Mucosa of gallbladder (tissue), 1 donor: ENCODE data around the gene PLSCR2. TPM values are rescaled to one million over a fixed set of nuclear protein-coding genes. Genes with fewer than 3 reads are reported as not detected.
"Not testable (repeated sequence)": the region's sequence is repeated elsewhere in the genome, so short reads cannot be mapped to it uniquely, and the experiment has no call there.

Source experiments
- DNase-seq: peaks from one replicate; pipeline ENCODE4 v3.0.0-alpha.2; 2020; ENCODE audit warnings: low spot score
- total RNA-seq: library from RNA; stranded (reverse); gene quantifications from one replicate; pipeline ENCODE4 v1.2.1, GENCODE V29; 2021
- donor health status: DM: no; HTN: no; CAD: no.

PLSCR2 gene, protein sequence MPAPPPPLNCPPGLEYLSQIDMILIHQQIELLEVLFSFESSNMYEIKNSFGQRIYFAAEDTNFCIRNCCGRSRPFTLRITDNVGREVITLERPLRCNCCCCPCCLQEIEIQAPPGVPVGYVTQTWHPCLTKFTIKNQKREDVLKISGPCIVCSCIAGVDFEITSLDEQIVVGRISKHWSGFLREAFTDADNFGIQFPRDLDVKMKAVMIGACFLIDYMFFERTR
- 0.35 TPM for total RNA-seq

GRCh38 chr3:146469150-146470017 is at the start of gene PLSCR2:
Gene PLSCR2 (minus strand): TSS chr3:146469561. CDS start chr3:146459904, 9,657 bp downstream.
- peak; percentile 73 for DNase-seq

DNA sequence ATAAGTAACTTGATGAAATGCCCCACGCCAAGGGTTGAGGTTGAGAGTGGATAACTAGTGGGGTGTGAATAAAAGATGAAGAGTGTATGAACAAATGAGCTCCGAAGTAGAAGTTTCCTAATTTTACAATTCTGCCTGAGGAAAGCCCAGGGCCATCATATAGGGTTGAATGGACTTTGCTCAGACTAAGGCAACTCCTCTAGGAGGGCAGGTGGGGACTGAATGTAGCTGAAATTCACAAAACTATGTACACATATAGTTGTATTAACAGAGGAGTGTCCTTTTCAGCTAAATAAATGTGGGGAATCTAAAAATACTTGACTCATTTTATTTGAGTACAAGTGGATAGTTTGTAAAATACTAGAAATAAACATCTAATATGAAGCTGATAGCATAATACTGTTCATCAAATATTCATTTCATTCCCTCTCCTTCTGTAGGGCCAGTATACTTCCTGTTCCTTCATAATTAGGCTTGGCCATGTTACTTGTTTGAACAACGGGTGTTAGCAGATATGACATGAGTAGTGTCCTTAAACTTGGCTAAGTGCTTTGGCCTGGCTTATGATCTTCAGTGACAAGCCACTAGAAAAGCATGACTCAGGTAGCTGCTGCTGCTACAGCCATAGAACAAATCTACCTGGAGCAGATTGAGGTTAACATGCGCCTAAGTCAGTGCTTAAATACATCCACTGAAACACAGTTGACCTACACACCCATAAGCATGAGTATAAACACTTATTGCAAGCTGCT is 48.5 kb upstream of the PLSCR2 start:
- no peak for DNase-seq

GRCh38 chr3:146513386-146514051 is 44.2 kb upstream of the PLSCR2 start:
- DNase-seq, result no peak

DNA sequence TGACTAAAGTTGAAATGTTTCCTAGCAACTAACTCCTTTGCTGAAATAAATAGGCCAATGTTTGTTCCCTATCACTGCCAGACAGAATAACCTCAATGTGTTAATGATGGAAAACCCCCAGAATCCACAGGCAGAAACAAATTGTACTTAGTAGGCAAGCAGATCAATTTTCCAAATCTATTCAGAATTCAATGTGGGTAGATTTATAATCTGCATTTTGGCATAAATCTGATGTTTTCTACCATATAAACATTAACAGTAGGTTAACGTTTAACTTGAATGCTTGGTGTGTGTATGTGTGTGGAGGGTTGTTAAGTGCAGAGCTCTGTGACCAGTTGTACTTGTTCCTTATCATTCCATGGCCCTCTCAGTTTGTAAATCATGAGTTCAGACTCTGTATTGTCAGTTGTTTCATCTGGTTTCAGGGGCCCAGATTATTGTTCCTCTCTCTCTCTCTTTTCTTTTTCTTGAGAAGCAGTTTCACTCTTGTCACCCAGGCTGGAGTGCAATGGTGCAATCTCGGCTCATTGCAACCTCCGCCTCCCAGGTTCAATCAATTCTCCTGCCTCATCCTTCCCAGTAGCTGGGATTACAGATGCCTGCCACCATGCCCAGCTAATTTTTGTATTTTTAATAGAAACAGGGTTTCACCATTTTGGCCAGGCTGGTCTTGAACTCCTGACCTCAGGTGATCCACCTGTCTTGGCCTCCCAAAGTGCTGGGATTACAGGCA is 42.2 kb upstream of the PLSCR2 start:
- no peak for DNase-seq

- DNase-seq, result no peak
Measured at GRCh38 chr3:146507331-146508120, 38.2 kb upstream of the PLSCR2 start.

GRCh38 chr3:146505516-146505915 is 36.2 kb upstream of the PLSCR2 start:
- no peak for DNase-seq

GRCh38 chr3:146504498-146505197 is 35.3 kb upstream of the PLSCR2 start:
- no peak for DNase-seq

- DNase-seq, result no peak
Measured at GRCh38 chr3:146503461-146504202, 34.3 kb upstream of the PLSCR2 start.

DNA sequence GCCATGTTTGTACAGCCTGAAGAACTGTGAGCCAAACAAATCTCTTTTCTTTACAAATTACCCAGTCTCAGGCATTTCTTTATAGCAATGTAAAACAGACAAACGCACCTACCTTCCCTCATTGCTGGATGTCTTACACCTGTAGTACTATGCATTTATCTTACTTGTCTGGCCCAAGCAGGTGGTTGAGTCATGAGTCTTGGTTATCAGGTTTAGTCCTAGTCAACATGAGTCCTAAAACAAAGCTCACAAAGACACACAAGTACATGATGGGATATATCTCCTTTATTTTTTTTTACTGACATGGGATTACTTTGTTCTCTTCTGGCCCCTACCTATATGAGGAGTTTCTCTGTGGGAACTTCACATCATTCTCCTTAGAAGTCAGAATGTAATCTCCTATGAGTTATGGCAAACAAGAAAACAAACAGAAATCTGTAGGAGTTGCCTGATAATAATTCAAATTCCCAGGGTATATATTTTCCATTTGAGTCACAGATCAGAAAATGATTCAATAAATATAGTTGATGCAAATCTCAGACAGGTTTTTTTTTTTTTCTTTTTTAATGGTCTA is 33.6 kb upstream of the PLSCR2 start:
- DNase-seq, result no peak

DNA sequence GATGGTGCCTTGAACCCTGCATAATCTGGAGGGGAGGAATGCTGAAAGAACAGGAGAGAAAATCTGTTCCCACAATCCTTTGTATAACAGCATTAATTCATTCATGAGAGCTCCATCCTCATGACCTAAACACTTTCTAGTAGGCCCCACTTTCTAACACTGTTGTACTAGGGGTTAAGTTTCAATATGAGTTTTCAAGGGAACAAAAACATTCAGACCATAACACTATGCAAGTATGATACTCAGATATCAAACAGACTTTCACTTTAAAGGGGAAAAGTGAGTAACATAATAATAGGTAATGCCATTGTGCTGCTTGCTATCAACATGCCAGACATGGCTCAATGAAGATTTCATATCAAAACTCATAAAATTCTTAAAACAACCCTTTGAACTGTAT is 32.4 kb upstream of the PLSCR2 start:
- no peak for DNase-seq

DNA sequence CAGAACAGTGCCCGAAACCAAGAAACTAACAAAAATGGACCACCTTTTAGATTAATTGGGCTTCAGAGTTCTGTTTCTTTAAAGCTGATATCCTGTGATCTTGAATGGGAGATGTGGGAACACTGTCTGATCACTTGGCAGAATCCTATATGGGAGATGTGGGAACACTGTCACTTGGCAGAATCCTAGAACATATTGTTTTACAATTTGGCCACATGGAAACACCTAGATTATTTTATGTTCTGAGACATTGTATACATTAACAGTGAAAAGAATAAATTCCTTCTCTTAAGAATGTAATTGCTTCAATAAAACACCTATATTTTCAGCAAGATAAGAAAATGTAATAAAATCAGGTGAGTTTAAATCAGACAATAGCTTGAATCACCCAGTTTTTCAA is 30.3 kb upstream of the PLSCR2 start:
- DNase-seq, result no peak

- DNase-seq, result no peak
Measured at GRCh38 chr3:146498002-146498736, 28.8 kb upstream of the PLSCR2 start.

DNA sequence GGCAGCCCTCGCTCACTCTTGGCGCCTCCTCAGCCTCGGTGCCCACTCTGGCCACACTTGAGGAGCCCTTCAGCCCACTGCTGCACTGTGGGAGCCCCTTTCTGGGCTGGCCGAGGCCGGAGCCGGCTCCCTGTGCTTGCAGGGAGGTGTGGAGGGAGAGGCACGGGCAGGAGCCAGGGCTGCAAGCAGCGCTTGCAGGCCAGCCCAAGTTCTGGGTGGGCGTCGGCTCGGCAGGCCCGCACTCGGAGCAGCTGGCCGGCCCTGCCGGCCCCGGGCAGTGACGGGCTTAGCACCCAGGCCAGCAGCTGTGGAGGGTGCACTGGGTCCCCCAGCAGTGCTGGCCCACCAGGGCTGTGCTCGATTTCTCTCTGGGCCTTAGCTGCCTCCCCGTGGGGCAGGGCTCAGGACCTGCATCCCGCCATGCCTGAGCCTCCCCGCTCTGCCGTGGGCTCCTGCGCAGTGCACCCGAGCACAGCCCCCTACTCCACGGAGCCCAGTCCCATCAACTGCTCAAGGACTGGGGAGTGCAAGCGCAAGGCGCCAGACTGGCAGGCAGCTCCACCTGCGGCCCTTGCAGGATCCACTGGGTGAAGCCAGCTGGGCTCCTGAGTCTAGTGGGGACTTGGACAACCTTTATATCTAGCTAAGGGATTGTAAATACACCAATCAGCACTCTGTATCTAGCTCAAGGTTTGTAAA is 27.9 kb upstream of the PLSCR2 start:
- DNase-seq, result not testable (repeated sequence)

- DNase-seq, result no peak
Measured at GRCh38 chr3:146496726-146497125, 27.4 kb upstream of the PLSCR2 start.

- DNase-seq, result no peak
Measured at GRCh38 chr3:146496251-146496650, 26.9 kb upstream of the PLSCR2 start.

- DNase-seq, result no peak
Measured at GRCh38 chr3:146493761-146494160, 24.4 kb upstream of the PLSCR2 start.

DNA sequence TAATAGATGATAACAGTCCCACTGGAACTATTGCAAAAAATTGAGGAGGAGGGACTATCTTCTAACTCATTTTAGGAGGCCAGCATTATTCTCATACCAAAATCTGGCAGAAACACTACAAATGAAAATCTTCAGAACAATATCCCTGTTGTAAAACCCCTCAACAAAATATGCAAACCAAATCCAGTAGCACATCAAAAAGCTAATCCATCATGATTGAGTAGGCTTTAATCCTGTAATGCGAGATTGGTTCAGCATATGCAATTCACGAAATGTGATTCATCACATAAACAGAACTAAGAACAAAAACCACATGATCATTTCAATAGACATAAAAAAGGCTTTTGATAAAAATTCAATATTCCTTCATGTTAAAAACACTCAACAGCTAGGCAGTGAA is 23.9 kb upstream of the PLSCR2 start:
- DNase-seq, result no peak
